HG03103 (cell line): ENCODE measurements around the gene SCN4B.

Experiments
- ATAC-seq: cut with Tn5 transposase; IDR thresholded peaks from one replicate; pipeline ENCODE4 v1.9.1; 2021; ENCODE audit warnings: low read depth; ENCODE audit not compliant: unreplicated experiment

SCN4B gene

GRCh38 chr11:118135051-118135795, 17.4 kb downstream of the SCN4B start:
- no peak for ATAC-seq

- no peak for ATAC-seq
Observed at GRCh38 chr11:118133816-118134215, 18.8 kb downstream of the SCN4B start.

- no peak for ATAC-seq
Observed at GRCh38 chr11:118132385-118133151, 20.1 kb downstream of the SCN4B start.

- no peak for ATAC-seq
Observed at GRCh38 chr11:118129471-118130172, 23.0 kb downstream of the SCN4B start.

GRCh38 chr11:118128721-118129470, 23.7 kb downstream of the SCN4B start:
- no peak for ATAC-seq

- ATAC-seq, result no peak
Observed at GRCh38 chr11:118128310-118128709, 24.3 kb downstream of the SCN4B start.

GRCh38 chr11:118126082-118126838, 26.4 kb downstream of the SCN4B start:
- no peak for ATAC-seq

GRCh38 chr11:118124929-118125535, 27.6 kb downstream of the SCN4B start:
- ATAC-seq, result no peak

GRCh38 chr11:118120793-118121192, 31.8 kb downstream of the SCN4B start:
- ATAC-seq, result no peak

- no peak for ATAC-seq
Observed at GRCh38 chr11:118117790-118118601, 34.6 kb downstream of the SCN4B start.

- ATAC-seq, result no peak
Observed at GRCh38 chr11:118115048-118115447, 37.6 kb downstream of the SCN4B start.

GRCh38 chr11:118114266-118114665, 38.4 kb downstream of the SCN4B start:
- no peak for ATAC-seq

GRCh38 chr11:118112711-118113430, 39.8 kb downstream of the SCN4B start:
- ATAC-seq, result no peak

- ATAC-seq, result no peak
Observed at GRCh38 chr11:118111744-118112035, 40.9 kb downstream of the SCN4B start.

- ATAC-seq, result no peak
Observed at GRCh38 chr11:118111019-118111743, 41.4 kb downstream of the SCN4B start.

GRCh38 chr11:118109231-118109630, 43.4 kb downstream of the SCN4B start:
- no peak for ATAC-seq

GRCh38 chr11:118108513-118108912, 44.1 kb downstream of the SCN4B start:
- ATAC-seq, result no peak
